Placental pericyte (primary cell): ENCODE results near the gene PCDH10. TPM values are rescaled to one million over a fixed set of nuclear protein-coding genes. Genes with fewer than 3 reads are reported as not detected.

Experiments
- total RNA-seq: library from RNA; depleted of rRNA; stranded (reverse); fragments of >200 nt; gene quantifications from 2 replicates; pipeline ENCODE4 v1.2.3, GENCODE V29; 2012

PCDH10 gene
- 17.3 and 21.6 TPM in 2 replicates for total RNA-seq

GRCh38 chr4:133148690-133149363 lies at the start of gene PCDH10:
Gene PCDH10, plus strand, starts transcription at chr4:133149294. Its CDS starts 847 bp downstream, at chr4:133150141.

